Stomach (tissue), 9 donors: ENCODE measurements around the gene KRTAP3-3. TPM values are rescaled to one million over a fixed set of nuclear protein-coding genes. Genes with fewer than 3 reads are reported as not detected.

Experiments
- DNase-seq, 2 donors: peaks; one replicate each; pipeline versions ENCODE4 v3.0.0 to v3.0.0-alpha.2; 2013 to 2019
- H3K27ac ChIP-seq, 5 donors: fragments of 200-600 bp in 4 of 5; sonication (generic) in 4 of 5; one replicate each; pipeline ENCODE4 v1.5.1; 2013 to 2019; ENCODE audit warnings: mild to moderate bottlenecking in 1 of 5, moderate library complexity in 1 of 5
- H3K27me3 ChIP-seq, 3 donors: fragments of 200-600 bp; sonication (generic); one replicate each; pipeline ENCODE4 v1.5.1; 2017 to 2019; ENCODE audit warnings: mixed run types in 1 of 3
- H3K36me3 ChIP-seq, 4 donors: fragments of 200-600 bp; sonication (generic); 1 replicate in 3 of 4; 2 replicates in 1 of 4; pipeline ENCODE4 v1.5.1; 2016 to 2019
- H3K4me1 ChIP-seq, 4 donors: fragments of 200-600 bp; sonication (generic); one replicate each; pipeline ENCODE4 v1.5.1; 2016 to 2019
- H3K4me3 ChIP-seq, 4 donors: fragments of 200-600 bp; sonication (generic) in 3 of 4; one replicate each; pipeline ENCODE4 v1.5.1; 2016 to 2019; ENCODE audit warnings: mild to moderate bottlenecking in 1 of 4
- H3K9me3 ChIP-seq, 4 donors: fragments of 200-600 bp; sonication (generic); one replicate each; pipeline ENCODE4 v1.5.1; 2016 to 2019
- EP300 ChIP-seq: sonication (generic); formaldehyde crosslinking; IDR thresholded peaks from one replicate; pipeline ENCODE4 v1.6.1; 2017; ENCODE audit warnings: antibody characterized with exemption
- POLR2A ChIP-seq, 4 donors: fragments of 450-650 bp; IDR thresholded peaks; one replicate each; pipeline ENCODE4 v1.6.1; 2016; ENCODE audit warnings: antibody characterized with exemption in 4 of 4, control low read depth in 2 of 4, mild to moderate bottlenecking in 1 of 4, moderate library complexity in 1 of 4
- POLR2AphosphoS5 ChIP-seq, 3 donors: sonication (generic); formaldehyde crosslinking; IDR thresholded peaks; one replicate each; pipeline ENCODE4 v1.6.1; 2016; ENCODE audit warnings: antibody characterized with exemption in 3 of 3
- WGBS, 5 donors: extraction: QIAGEN DNeasy Blood & Tissue Kit in 3 of 5; methylation state at CpG; one replicate each; pipeline versions ENCODE4 v1.1.5 to v1.1.7; 2013 to 2018; 5-methylcytosine and 5-hydroxymethylcytosine counted together
- intact Hi-C: fragments of 100-400 bp; cut with DNase I; formaldehyde crosslinking; loops from one replicate; pipeline ENCODE4 v1.15.1; 2023; ENCODE audit warnings: low total_unique reads
- polyA plus RNA-seq, 3 donors: library from polyadenylated mRNA; stranded (reverse); fragments of 200-250 nt; gene quantifications; one replicate each; pipeline ENCODE4 v1.2.3, GENCODE V29; 2013
- total RNA-seq, 5 donors: library from RNA; depleted of rRNA; stranded (reverse); fragments of >200 nt; gene quantifications; one replicate each; pipeline versions ENCODE4 v1.1.0 to v1.2.3, GENCODE V29; 2014 to 2016
- TF ChIP-seq, protein P1 (sequence below), 7 experiments: fragments of 450-650 bp in 4 of 7; fragments of 200-600 bp in 3 of 7; sonication (generic) in 3 of 7; IDR thresholded peaks; one replicate each; pipeline ENCODE4 v1.5.1; 2016 to 2019; ENCODE audit warnings: antibody characterized with exemption in 7 of 7, control low read depth in 2 of 7, mild to moderate bottlenecking in 1 of 7
- donor health status: healthy with polysubstance abuse.
- donor health status: Bipolar disorder and iron deficiency.
- donor health status: healthy.

KRTAP3-3 gene
- total and polyA plus RNA-seq, 8 donors, result not detected

DNA sequence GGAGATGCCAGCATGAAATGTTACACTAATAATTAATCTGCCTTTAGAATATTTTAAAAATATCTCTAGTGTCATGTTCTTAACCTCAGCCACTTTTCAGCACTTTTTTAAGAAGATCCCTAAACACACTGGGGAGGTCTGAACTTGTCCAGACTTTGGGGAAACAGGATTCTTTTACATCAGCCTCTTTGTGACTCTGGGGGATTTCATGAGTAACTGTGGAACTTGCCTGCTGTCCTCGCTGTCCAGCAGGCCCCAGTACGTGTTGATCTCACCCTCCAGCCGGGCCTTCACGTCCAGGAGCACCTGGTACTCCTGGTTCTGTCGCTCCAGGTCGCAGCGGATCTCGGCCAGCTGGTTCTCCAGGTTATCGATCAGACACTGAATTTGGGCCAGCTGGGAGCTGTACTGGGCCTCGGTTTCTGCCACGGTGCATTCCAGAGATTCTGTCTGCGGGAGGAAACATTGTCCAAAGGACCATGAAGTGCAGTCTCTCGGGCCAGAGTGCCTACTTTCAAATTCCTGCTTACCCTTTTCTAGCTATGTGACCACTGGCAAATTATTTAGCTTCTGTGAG is 15.3 kb downstream of the KRTAP3-3 start:
- no peak for DNase-seq
- no peak overlapping the region for H3K4me3 ChIP-seq
- H3K9me3 ChIP-seq, result no peaks in the 10 kb centered on the region
- no peaks in the 10 kb centered on the region for H3K36me3 ChIP-seq
- peaks cover 0 to 30% (median 0%) of the 10 kb centered on the region in 3 donors for H3K27me3 ChIP-seq
- 75 to 88% (median 85%) methylated on average over 13 of the region's 13 CpGs for WGBS, 5 donors
- no peak overlapping the region for H3K27ac ChIP-seq
- intact Hi-C loops, result no loop called here
- H3K4me1 ChIP-seq, result no peaks in the 10 kb centered on the region
- TF ChIP-seq POLR2A (IDR thresholded peaks at IDR 0.05), result no peak
- TF ChIP-seq, protein P1, sequence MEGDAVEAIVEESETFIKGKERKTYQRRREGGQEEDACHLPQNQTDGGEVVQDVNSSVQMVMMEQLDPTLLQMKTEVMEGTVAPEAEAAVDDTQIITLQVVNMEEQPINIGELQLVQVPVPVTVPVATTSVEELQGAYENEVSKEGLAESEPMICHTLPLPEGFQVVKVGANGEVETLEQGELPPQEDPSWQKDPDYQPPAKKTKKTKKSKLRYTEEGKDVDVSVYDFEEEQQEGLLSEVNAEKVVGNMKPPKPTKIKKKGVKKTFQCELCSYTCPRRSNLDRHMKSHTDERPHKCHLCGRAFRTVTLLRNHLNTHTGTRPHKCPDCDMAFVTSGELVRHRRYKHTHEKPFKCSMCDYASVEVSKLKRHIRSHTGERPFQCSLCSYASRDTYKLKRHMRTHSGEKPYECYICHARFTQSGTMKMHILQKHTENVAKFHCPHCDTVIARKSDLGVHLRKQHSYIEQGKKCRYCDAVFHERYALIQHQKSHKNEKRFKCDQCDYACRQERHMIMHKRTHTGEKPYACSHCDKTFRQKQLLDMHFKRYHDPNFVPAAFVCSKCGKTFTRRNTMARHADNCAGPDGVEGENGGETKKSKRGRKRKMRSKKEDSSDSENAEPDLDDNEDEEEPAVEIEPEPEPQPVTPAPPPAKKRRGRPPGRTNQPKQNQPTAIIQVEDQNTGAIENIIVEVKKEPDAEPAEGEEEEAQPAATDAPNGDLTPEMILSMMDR (IDR thresholded peaks at IDR 0.05), result no peak
- no peak for TF ChIP-seq EP300
- TF ChIP-seq POLR2AphosphoS5 (IDR thresholded peaks at IDR 0.05), result no peak

DNA sequence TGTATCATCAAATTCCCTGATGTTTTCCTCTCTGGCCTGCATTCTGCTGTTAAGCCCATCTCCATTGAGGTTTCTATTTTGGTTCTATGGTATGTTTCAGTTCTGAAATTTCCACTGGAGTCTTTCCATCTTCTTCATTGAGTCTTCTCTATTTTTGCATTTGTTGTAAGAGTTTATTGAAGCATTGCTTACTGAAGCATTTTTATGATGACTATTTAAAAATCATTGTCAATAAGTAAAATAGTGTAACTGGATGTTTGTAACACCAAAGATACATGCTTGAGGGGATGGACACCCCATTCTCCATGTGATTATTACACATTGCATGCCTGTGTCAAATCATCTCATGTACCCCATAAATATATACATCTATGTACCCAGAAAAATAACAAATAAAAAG is 18.4 kb downstream of the KRTAP3-3 start:
- Histone ChIP-seq H3K9me3 (no peaks in the 10 kb centered on the region), H3K36me3 (no peaks in the 10 kb centered on the region), H3K27me3 (peaks cover 0 to 12% (median 0%) of the 10 kb centered on the region in 3 donors), H3K27ac (no peak overlapping the region), H3K4me3 (no peak overlapping the region), H3K4me1 (no peaks in the 10 kb centered on the region)
- intact Hi-C loops, result no loop called here
- no peak for DNase-seq
- TF ChIP-seq POLR2A (IDR thresholded peaks at IDR 0.05), result no peak
- no peak for TF ChIP-seq POLR2AphosphoS5 (IDR thresholded peaks at IDR 0.05)
- TF ChIP-seq, protein P1 (IDR thresholded peaks at IDR 0.05), result no peak
- no peak for TF ChIP-seq EP300

DNA sequence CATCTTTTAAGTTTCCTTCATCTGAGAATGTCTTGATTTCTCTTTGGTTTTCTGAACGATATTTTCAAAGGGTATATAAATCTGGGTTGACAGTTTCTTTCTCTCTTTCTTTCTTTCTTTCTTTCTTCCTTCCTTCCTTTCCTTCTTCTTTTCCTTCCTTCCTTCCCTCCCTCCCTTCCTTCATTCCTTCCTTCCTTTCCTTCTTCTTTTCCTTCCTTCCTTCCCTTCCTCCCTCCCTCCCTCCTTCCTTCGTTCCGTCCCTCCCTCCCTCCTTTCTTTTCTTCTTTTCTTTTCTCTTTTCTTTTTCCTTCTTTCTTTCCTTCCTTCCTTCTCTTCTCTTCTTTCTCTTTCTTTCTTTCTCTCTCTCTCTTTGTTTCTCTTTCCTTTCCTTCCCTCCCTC is 19.6 kb downstream of the KRTAP3-3 start:
- DNase-seq, result no peak
- Histone ChIP-seq H3K27me3 (peaks cover 0 to 12% (median 0%) of the 10 kb centered on the region in 3 donors), H3K36me3 (no peaks in the 10 kb centered on the region), H3K4me3 (no peak overlapping the region), H3K4me1 (no peaks in the 10 kb centered on the region), H3K27ac (no peak overlapping the region), H3K9me3 (no peaks in the 10 kb centered on the region)
- WGBS, 5 donors, result 77 to 97% (median 91%) methylated on average over 3 of the region's 3 CpGs
- TF ChIP-seq EP300 (no peak), POLR2A (IDR thresholded peaks at IDR 0.05) (no peak), POLR2AphosphoS5 (IDR thresholded peaks at IDR 0.05) (no peak)
- TF ChIP-seq, protein P1 (IDR thresholded peaks at IDR 0.05), result no peak
- intact Hi-C loops, result no loop called here

DNA sequence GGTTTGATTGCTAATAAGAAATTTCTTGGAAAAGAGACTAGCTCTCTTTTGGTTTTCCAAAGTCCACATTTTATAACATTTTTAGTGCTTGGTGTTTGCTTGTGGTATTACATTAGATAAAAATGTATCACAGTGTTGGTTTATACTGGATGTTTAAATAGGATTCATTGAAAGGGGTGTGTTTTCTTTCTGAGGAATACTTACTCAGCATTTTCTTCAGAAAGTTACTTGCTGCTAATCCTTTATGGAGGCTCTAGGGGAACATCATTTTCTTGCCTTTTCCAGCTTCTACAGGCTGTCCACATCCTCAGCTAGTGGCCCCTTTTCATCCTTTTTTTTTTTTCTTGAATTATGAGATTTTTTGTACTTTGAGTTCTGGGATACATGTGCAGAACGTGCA is 26.4 kb downstream of the KRTAP3-3 start:
- intact Hi-C loops, result no loop called here
- Histone ChIP-seq H3K27me3 (no peaks in the 10 kb centered on the region), H3K27ac (no peak overlapping the region), H3K4me1 (no peaks in the 10 kb centered on the region), H3K9me3 (no peaks in the 10 kb centered on the region), H3K4me3 (no peak overlapping the region), H3K36me3 (no peaks in the 10 kb centered on the region)
- no peak for DNase-seq
- no peak for TF ChIP-seq EP300
- TF ChIP-seq, protein P1 (IDR thresholded peaks at IDR 0.05), result no peak
- TF ChIP-seq POLR2AphosphoS5 (IDR thresholded peaks at IDR 0.05), result no peak
- no peak for TF ChIP-seq POLR2A (IDR thresholded peaks at IDR 0.05)
- WGBS, 5 donors, result 85 to 95% (median 91%) methylated on average over 1 of the region's 1 CpG
